Sciatic nerve (tissue), 2 donors: ENCODE measurements around the gene IQSEC1. TPM values are rescaled to one million over a fixed set of nuclear protein-coding genes. Genes with fewer than 3 reads are reported as not detected.
"Not testable (repeated sequence)": the region's sequence is repeated elsewhere in the genome, so short reads cannot be mapped to it uniquely, and the experiment has no call there.

ENCODE experiments used
- ATAC-seq: fragments of 200-7000 bp; cut with Tn5 transposase; one replicate; pipeline ENCODE4 v1.9.1; 2020; ENCODE audit warnings: mild to moderate bottlenecking, moderate library complexity
- DNase-seq: peaks from one replicate; pipeline ENCODE4 v3.0.0-alpha.2; 2020; ENCODE audit warnings: low spot score
- intact Hi-C: fragments of 100-400 bp; cut with DNase I; formaldehyde crosslinking; loops from one replicate; pipeline ENCODE4 v1.14.2; 2022
- total RNA-seq: library from RNA; stranded (reverse); fragmentation: NEBNext Ultra II Directional; extraction: Animal tissue kit (Norgen Biotek cat#: 25700); gene quantifications from one replicate; pipeline ENCODE4 v1.2.1, GENCODE V29; 2021
- donor health status: DM: no; HTN: no; CAD: no.
- donor health status: DM: no; HTN: no; CAD: no.

IQSEC1 gene
- total RNA-seq, 1 donor from 2014 or later: 77.5 TPM

- intact Hi-C loops: no loop called here
- ATAC-seq (peak; percentile 21), DNase-seq (no peak)
Measured at GRCh38 chr3:12861611-12862010, 211.6 kb downstream of the IQSEC1 start.

GRCh38 chr3:12859840-12860239 is 213.4 kb downstream of the IQSEC1 start:
- no peak for DNase-seq
- intact Hi-C loops: no loop called here
- ATAC-seq: no peak

GRCh38 chr3:12856626-12857025 is 216.6 kb downstream of the IQSEC1 start:
- DNase-seq (no peak), ATAC-seq (peak; percentile 12)
- intact Hi-C loops: no loop called here

- intact Hi-C loops: no loop called here
- DNase-seq (no peak), ATAC-seq (no peak)
Measured at GRCh38 chr3:12854565-12854964, 218.7 kb downstream of the IQSEC1 start.

GRCh38 chr3:12853847-12854246 is 219.4 kb downstream of the IQSEC1 start:
- ATAC-seq, intact Hi-C loops, DNase-seq: not testable (repeated sequence)

- no peak for DNase-seq
Measured at GRCh38 chr3:12852201-12852600, 221.0 kb downstream of the IQSEC1 start.

More at GRCh38 chr3:12852201-12852600, 221.0 kb downstream of the IQSEC1 start:
- no peak for ATAC-seq
- intact Hi-C loops: no loop called here

Other genes starting within 250 kb of the IQSEC1 start
- 1,417 TPM for gene RPL32, start 231.9 kb downstream of the IQSEC1 start, total RNA-seq